DOHH2 (cell line): ENCODE data around the gene TUSC2.

Experiments used
- H3F3A ChIP-seq: fragments of 200-600 bp; sonication (generic), shearing (Covaris generic); 2 replicates; pipeline ENCODE4 v1.6.0; 2016; ENCODE audit warnings: antibody characterized with exemption, mild to moderate bottlenecking; ENCODE audit not compliant: control insufficient read depth, insufficient read depth
- H3K27ac ChIP-seq: fragments of 200-600 bp; sonication (generic); 2 replicates; pipeline ENCODE4 v1.5.1; 2014; ENCODE audit warnings: low read depth, mild to moderate bottlenecking, low read length, moderate library complexity
- H3K27me3 ChIP-seq: fragments of 200-600 bp; sonication (generic); 2 replicates; pipeline ENCODE4 v1.6.1; 2014; ENCODE audit warnings: mild to moderate bottlenecking, low read length, mixed read lengths; ENCODE audit not compliant: control insufficient read depth
- H3K36me3 ChIP-seq: fragments of 200-600 bp; sonication (generic); 2 replicates; pipeline ENCODE4 v1.6.1; 2014; ENCODE audit warnings: mild to moderate bottlenecking, low read length, moderate library complexity, mixed read lengths; ENCODE audit not compliant: control insufficient read depth
- H3K4me1 ChIP-seq: fragments of 200-600 bp; sonication (generic); 2 replicates; pipeline ENCODE4 v1.6.1; 2014; ENCODE audit warnings: mild to moderate bottlenecking, low read length, mixed read lengths; ENCODE audit not compliant: control insufficient read depth
- H3K4me2 ChIP-seq: fragments of 200-600 bp; sonication (generic); 2 replicates; pipeline ENCODE4 v1.6.0; 2014; ENCODE audit warnings: mild to moderate bottlenecking, low read length, moderate library complexity
- H3K4me3 ChIP-seq: fragments of 200-600 bp; sonication (generic); 2 replicates; pipeline ENCODE4 v1.5.1; 2014; ENCODE audit warnings: mild to moderate bottlenecking, low read length, mixed read lengths
- H3K79me2 ChIP-seq: fragments of 200-600 bp; sonication (generic); 2 replicates; pipeline ENCODE4 v1.6.1; 2014; ENCODE audit warnings: mild to moderate bottlenecking, low read length, mixed read lengths; ENCODE audit not compliant: control insufficient read depth
- H3K9me2 ChIP-seq: fragments of 200-600 bp; sonication (generic); replicated peaks from 2 replicates; pipeline ENCODE4 v1.6.1; 2014; ENCODE audit warnings: mild to moderate bottlenecking, low read length, mixed read lengths; ENCODE audit not compliant: control insufficient read depth
- H3K9me3 ChIP-seq: fragments of 200-600 bp; sonication (generic); 2 replicates; pipeline ENCODE4 v1.6.1; 2014; ENCODE audit warnings: antibody characterized with exemption, low read length, mixed read lengths; ENCODE audit not compliant: control insufficient read depth, insufficient read depth
- H4K20me1 ChIP-seq: fragments of 200-600 bp; sonication (generic); 2 replicates; pipeline ENCODE4 v1.6.0; 2014; ENCODE audit warnings: low read depth, mild to moderate bottlenecking, antibody characterized with exemption, low read length, moderate library complexity; ENCODE audit not compliant: control insufficient read depth, insufficient read depth
- CTCF ChIP-seq: fragments of 200-600 bp; sonication (generic); IDR thresholded peaks from one replicate; pipeline ENCODE4 v1.5.1; 2014; ENCODE audit warnings: antibody characterized with exemption, mild to moderate bottlenecking, low read depth, low read length; ENCODE audit not compliant: poor library complexity, severe bottlenecking
- EZH2phosphoT487 ChIP-seq: fragments of 200-600 bp; sonication (generic); IDR thresholded peaks from 2 replicates; pipeline ENCODE4 v1.6.1; 2017; ENCODE audit warnings: borderline replicate concordance, mild to moderate bottlenecking, antibody characterized with exemption, low read length, moderate library complexity, mixed read lengths

Gene TUSC2

DNA sequence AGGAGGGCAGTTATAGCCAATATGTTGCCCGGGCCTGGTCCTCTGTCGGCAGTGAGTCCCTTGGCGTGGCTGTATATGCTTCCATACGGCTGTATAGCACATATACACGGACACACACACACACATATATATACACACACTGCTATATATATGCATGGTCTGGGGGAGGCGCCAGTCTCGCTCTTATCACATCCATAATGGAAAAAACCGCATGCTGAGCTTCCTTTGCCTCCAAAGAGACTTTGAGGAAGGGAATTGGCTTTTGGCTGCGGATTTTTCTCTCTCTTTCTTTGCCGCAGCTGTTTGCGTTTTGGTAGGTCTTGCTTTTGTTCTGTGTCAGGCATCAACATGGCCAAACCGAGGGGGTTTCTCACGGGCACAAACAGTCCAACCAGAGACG is 42.6 kb upstream of the TUSC2 start:
- Histone ChIP-seq H3K4me2 (no peak overlapping the region), H3K79me2 (no peaks in the 10 kb centered on the region), H3K27ac (no peak overlapping the region), H3K9me3 (no peaks in the 10 kb centered on the region), H3K4me3 (no peak overlapping the region), H3K36me3 (no peaks in the 10 kb centered on the region), H3K4me1 (peaks cover 3% of the 10 kb centered on the region), H3K27me3 (peaks cover 14% of the 10 kb centered on the region), H4K20me1 (no peaks in the 10 kb centered on the region), H3F3A (no peaks in the 10 kb centered on the region), H3K9me2 (no peaks in the 10 kb centered on the region)
- TF ChIP-seq CTCF (peak; percentile 40), EZH2phosphoT487 (no peak)

DNA sequence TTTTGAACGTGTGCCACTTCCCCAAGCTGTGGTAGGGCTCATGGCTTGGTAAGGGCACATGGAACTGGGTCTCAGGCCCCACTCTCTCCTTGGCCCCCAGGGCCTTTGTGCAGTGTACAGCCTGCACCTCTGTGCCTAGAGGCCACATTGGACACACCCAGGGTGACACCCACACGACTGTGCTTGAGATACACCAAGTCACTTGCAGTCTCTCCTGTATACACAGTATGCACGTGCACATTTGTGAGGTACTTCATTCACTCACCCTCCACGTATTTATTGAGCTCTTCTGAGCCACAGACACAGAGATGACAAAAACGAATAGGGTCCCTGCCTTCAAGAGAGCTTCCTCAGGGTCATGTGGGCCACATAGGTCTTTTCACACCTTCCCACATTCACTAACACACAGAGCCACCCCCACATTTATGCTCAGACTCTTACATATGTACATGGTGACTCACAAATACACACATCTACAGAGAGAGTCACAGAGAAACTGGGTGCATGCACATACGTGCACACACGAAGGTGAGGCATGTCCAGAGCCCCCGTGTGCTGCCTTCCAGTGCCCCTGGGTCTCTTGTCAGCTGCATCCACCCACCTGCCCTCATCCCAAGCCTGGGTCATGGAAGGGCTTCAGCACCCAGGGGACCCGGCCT is 41.1 kb upstream of the TUSC2 start:
- no peaks in the 10 kb centered on the region for H3K9me3 ChIP-seq
- H3K4me2 ChIP-seq: no peak overlapping the region
- no peak overlapping the region for H3K27ac ChIP-seq
- no peak overlapping the region for H3K4me3 ChIP-seq
- H3K4me1 ChIP-seq: peaks cover 10% of the 10 kb centered on the region
- peaks cover 15% of the 10 kb centered on the region for H3K27me3 ChIP-seq
- no peaks in the 10 kb centered on the region for H4K20me1 ChIP-seq
- H3F3A ChIP-seq: no peaks in the 10 kb centered on the region
- no peak for TF ChIP-seq CTCF
- no peak for TF ChIP-seq EZH2phosphoT487
- no peaks in the 10 kb centered on the region for H3K79me2 ChIP-seq
- H3K9me2 ChIP-seq: no peaks in the 10 kb centered on the region
- no peaks in the 10 kb centered on the region for H3K36me3 ChIP-seq

- peak overlapping the region; percentile 84 for H3K4me2 ChIP-seq
- no peaks in the 10 kb centered on the region for H3K9me2 ChIP-seq
- TF ChIP-seq EZH2phosphoT487: no peak
- no peak for TF ChIP-seq CTCF
- H3K9me3 ChIP-seq: no peaks in the 10 kb centered on the region
- H3K36me3 ChIP-seq: no peaks in the 10 kb centered on the region
- peaks cover 10% of the 10 kb centered on the region for H3K4me1 ChIP-seq
- H3K79me2 ChIP-seq: no peaks in the 10 kb centered on the region
- H3F3A ChIP-seq: no peaks in the 10 kb centered on the region
- peak overlapping the region; percentile 72 for H3K4me3 ChIP-seq
- H4K20me1 ChIP-seq: no peaks in the 10 kb centered on the region
- peaks cover 8% of the 10 kb centered on the region for H3K27me3 ChIP-seq
- no peak overlapping the region for H3K27ac ChIP-seq
Observed at GRCh38 chr3:50365842-50366220, 37.8 kb upstream of the TUSC2 start.
